Measurements from ENCODE around the gene CLSTN2.

DNA sequence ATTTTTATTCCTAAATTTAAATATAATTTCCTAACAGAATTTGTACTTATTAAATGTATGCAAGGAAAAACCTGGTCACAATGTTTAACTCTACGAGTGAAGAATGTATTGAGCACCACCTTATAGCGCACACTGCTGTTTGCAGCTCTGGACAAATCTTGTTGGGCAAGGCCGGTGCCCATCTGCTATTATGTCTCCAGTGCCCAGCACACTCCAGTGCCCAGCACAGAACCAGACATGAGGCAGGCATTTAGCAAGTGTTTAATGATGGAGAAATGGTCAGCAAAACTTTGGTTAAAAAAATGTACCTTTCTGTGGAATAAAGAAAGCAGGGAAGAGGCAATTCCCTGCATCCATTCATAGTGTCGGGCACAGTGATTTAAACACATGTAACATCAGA is 488.2 kb downstream of the CLSTN2 start:
- no peak for TF ChIP-seq POLR2AphosphoS5 (IDR thresholded peaks at IDR 0.05)
- TF ChIP-seq, protein P1, sequence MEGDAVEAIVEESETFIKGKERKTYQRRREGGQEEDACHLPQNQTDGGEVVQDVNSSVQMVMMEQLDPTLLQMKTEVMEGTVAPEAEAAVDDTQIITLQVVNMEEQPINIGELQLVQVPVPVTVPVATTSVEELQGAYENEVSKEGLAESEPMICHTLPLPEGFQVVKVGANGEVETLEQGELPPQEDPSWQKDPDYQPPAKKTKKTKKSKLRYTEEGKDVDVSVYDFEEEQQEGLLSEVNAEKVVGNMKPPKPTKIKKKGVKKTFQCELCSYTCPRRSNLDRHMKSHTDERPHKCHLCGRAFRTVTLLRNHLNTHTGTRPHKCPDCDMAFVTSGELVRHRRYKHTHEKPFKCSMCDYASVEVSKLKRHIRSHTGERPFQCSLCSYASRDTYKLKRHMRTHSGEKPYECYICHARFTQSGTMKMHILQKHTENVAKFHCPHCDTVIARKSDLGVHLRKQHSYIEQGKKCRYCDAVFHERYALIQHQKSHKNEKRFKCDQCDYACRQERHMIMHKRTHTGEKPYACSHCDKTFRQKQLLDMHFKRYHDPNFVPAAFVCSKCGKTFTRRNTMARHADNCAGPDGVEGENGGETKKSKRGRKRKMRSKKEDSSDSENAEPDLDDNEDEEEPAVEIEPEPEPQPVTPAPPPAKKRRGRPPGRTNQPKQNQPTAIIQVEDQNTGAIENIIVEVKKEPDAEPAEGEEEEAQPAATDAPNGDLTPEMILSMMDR (IDR thresholded peaks at IDR 0.05 in 8 of 11, conservative IDR thresholded peaks at IDR 0.05 in 3 of 11): no peak
- TF ChIP-seq POLR2A (IDR thresholded peaks at IDR 0.05): no peak
